Measurements from ENCODE around the gene LIMS2.

Gene LIMS2

GRCh38 chr2:127675331-127676261 is at the start of gene LIMS2:
TSS of gene LIMS2 (minus strand) at chr2:127675530. CDS start at chr2:127675024, 506 bp downstream.
- no peak for DNase-seq

GRCh38 chr2:127722807-127723206 is 47.5 kb upstream of the LIMS2 start:
- no peak for DNase-seq

- no peak for DNase-seq
These were observed 46.6 kb upstream of the LIMS2 start for GRCh38 chr2:127721978-127722355.

- DNase-seq: no peak
These were observed 46.1 kb upstream of the LIMS2 start for GRCh38 chr2:127721311-127721977.

GRCh38 chr2:127719301-127720218 is 44.2 kb upstream of the LIMS2 start:
- DNase-seq: no peak

GRCh38 chr2:127718271-127718670 is 42.9 kb upstream of the LIMS2 start:
- DNase-seq: no peak

GRCh38 chr2:127715778-127716449 is 40.6 kb upstream of the LIMS2 start:
- DNase-seq: no peak

GRCh38 chr2:127713562-127713961 is 38.2 kb upstream of the LIMS2 start:
- DNase-seq: no peak

GRCh38 chr2:127712999-127713398 is 37.7 kb upstream of the LIMS2 start:
- DNase-seq: no peak

GRCh38 chr2:127709336-127709735 is 34.0 kb upstream of the LIMS2 start:
- DNase-seq: no peak

- no peak for DNase-seq
These were observed 32.7 kb upstream of the LIMS2 start for GRCh38 chr2:127707890-127708648.

GRCh38 chr2:127706215-127706990 is 31.1 kb upstream of the LIMS2 start:
- DNase-seq: no peak

GRCh38 chr2:127705391-127706065 is 30.2 kb upstream of the LIMS2 start:
- DNase-seq: no peak

GRCh38 chr2:127704641-127705390 is 29.5 kb upstream of the LIMS2 start:
- DNase-seq: no peak

- no peak for DNase-seq
These were observed 28.0 kb upstream of the LIMS2 start for GRCh38 chr2:127703282-127703681.

- DNase-seq: no peak
These were observed 27.2 kb upstream of the LIMS2 start for GRCh38 chr2:127702395-127703009.

GRCh38 chr2:127701651-127702394 is 26.5 kb upstream of the LIMS2 start:
- DNase-seq: peak; percentile 85

- peak; percentile 92 for DNase-seq
These were observed 25.9 kb upstream of the LIMS2 start, which contains the start of gene SFT2D3 for GRCh38 chr2:127701193-127701650. TSS of gene SFT2D3 (plus strand) at chr2:127701497. CDS start at chr2:127701529, 32 bp downstream.

Measured in NCI-H2171 treated with DMSO at 0.1 percent for 48 hours (cell line).